PC-3 (cell line): ENCODE data around the gene SEMA5A.

Experiments
- EZH2phosphoT487 ChIP-seq: fragments of 300-600 bp; sonication (generic); IDR thresholded peaks from 2 replicates; pipeline ENCODE4 v1.6.1; 2018; ENCODE audit warnings: mild to moderate bottlenecking, antibody characterized with exemption, low read length, borderline replicate concordance
- TF ChIP-seq, protein P1 (sequence below): fragments of 300-600 bp; sonication (generic); conservative IDR thresholded peaks from 2 replicates; pipeline ENCODE4 v1.5.1; 2017; ENCODE audit warnings: antibody characterized with exemption, low read depth, mild to moderate bottlenecking, low read length

DNA sequence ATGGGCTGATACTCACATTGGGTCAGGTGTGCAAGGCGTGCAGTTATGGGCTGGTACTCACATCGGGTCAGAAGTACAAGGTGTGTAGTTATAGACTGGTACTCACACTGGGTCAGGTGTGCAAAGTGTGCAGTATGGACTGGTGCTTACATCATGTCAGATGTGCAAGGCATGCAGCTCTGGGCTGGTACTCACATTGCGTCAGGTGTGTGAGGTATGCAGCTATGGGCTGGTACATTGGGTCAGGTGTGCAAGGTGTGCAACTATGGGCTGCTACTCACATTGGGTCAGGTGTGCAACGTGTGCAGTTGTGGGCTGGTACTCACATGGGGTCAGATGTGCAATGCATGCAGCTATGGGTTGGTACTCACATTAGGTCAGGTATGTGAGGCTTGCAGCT lies 213.8 kb downstream of the SEMA5A start:
- TF ChIP-seq, protein P1, sequence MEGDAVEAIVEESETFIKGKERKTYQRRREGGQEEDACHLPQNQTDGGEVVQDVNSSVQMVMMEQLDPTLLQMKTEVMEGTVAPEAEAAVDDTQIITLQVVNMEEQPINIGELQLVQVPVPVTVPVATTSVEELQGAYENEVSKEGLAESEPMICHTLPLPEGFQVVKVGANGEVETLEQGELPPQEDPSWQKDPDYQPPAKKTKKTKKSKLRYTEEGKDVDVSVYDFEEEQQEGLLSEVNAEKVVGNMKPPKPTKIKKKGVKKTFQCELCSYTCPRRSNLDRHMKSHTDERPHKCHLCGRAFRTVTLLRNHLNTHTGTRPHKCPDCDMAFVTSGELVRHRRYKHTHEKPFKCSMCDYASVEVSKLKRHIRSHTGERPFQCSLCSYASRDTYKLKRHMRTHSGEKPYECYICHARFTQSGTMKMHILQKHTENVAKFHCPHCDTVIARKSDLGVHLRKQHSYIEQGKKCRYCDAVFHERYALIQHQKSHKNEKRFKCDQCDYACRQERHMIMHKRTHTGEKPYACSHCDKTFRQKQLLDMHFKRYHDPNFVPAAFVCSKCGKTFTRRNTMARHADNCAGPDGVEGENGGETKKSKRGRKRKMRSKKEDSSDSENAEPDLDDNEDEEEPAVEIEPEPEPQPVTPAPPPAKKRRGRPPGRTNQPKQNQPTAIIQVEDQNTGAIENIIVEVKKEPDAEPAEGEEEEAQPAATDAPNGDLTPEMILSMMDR, result no peak
- TF ChIP-seq EZH2phosphoT487, result no peak
